ENCODE data around the gene VSIG10.
"Not testable (repeated sequence)": the region's sequence is repeated elsewhere in the genome, so short reads cannot be mapped to it uniquely, and the experiment has no call there.

GRCh38 chr12:118081521-118081920, 22.3 kb downstream of the VSIG10 start:
- TF ChIP-seq CTCF (conservative IDR thresholded peaks at IDR 0.05 in 1 of 2, IDR thresholded peaks at IDR 0.05 in 1 of 2; ENCODE audit: low read depth in 1 of 2, low read length in 2 of 2); EZH2 (IDR thresholded peaks at IDR 0.05; ENCODE audit: low read length, missing control alignments): not testable (repeated sequence)
